OCI-M2 (cell line): ENCODE measurements around the gene SART1.

Source experiments
- DNase-seq: peaks from one replicate; lab custom pipeline; 2025; ENCODE audit not compliant: unreplicated experiment; lab: John Stamatoyannopoulos, UW

The SART1 gene

GRCh38 chr11:65961267-65962140, at the start of gene SART1:
Gene SART1, plus strand, starts transcription at chr11:65961734. Its CDS starts 47 bp downstream, at chr11:65961781.
- peak; percentile 68 for DNase-seq

DNA sequence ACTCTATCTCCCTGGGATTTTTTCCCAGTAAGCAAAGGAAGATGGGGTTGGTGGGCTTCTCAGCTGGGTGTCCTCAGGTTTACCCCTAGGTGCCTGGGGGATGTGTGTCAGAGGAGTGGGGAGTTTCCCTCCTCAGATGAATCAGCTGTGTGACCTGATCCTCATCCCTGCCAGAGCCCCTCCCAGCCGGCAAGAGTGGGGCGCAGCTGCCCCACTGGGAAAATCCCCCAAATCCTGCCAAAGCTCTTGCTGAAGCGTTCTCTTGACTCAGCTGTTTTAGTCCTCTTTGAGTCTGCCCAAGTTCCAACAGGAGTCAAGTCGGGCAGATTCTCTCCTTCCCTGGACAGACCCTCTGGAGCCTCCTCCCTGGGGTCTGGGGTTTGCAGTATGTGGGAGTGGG, 48.7 kb upstream of the SART1 start:
- no peak for DNase-seq

DNA sequence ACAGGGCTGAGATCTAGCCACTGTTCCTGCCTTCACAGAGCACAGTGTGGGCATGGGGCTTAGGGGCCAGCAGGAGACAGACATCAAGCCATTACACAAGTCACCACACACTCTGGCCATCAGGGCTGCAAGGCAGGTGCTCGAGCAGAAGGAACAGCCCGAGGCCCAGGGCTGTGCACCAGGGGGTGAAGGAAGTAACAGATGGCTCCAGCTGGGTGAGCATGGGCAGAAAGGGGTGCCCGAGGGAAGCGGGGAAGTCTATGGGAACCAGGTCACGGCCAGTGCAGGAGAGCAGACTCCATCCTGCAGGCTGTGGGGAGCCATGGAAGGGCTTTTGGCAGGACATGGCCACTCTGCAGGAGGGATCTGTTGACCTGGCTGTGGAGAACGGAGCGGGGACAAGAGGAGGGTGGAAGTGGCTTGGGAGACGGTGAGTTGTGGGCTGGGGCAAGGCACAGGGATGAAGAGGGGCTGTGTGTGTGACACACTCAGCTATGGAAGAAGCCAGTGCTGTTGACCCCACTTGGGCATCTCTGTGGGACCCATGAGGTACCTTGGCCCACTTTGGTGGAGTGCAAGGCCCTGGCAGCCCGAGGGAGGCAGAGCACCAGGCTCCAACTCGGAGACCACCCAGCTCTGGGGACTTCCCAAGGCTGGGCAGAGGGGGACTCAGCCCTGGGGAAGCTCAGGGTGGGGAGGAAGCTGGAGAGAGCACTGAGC, 46.3 kb upstream of the SART1 start:
- DNase-seq: no peak

GRCh38 chr11:65915821-65916251, 45.7 kb upstream of the SART1 start:
- DNase-seq: no peak

DNA sequence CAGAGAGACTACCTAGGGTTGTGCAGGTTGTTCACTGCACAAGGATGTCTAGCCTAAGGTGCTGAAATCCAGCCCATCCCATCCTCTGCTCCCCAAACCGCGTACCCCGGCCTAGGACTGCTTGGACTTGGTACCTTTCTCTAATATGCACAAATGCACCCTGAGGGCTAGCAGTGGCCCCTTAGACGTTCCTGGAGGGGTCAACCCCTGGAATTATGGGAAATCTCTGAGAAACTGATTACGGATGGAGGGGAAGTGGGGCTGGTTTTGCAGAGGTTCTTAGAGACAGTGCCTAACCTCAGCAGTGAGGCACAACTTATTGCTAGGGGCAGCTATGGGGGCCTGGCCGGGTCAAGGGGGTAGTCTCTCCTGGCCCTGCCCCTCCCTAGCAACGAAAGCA, 45.1 kb upstream of the SART1 start:
- DNase-seq: no peak

GRCh38 chr11:65917077-65917433, 44.5 kb upstream of the SART1 start:
- no peak for DNase-seq

- DNase-seq: no peak
These were observed 43.9 kb upstream of the SART1 start for GRCh38 chr11:65917434-65918210.

DNA sequence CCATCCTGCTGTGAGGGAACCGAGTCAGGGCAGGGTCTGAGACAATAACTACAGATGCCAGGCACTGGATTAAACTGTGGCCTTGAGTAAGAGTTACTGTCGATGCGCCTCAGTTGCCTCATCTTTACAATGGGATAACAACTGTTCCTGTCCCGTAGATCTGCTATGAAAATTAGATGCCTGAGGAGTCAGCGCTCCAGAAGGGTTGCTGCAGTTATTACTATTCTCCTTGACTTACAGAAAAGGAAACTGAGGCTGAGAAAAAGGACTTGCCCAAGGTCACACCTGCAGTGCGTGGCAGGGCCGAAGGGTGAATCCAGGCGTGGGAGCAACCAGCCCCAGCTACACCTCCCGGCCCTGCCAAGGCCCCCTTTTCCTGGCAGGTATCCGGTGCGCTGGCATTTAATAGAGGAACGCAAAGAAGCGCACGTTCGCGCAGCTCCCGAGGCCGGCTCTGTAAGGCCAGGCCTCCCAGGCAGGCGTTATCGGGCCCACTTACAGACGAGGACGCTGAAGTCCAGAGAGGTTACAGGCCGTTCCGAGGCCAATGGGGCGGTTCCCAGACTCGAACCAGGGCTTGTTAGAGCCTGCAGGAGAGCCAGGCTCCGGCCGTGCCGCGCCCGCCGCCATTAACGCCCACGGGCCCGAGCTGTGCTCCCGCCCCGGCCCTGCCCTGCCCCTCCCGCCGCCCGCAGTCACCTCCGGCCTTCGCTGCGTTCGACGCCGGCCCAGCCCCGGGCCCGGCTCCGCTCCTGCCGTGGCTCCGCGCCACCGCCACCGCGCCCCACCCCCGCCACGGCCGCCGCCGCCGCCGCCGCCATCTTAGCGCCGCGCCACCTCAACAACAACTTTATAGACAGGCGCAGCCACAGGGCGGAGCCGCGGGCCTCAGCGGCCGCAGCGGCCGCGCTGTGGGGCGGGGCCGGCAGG, 43.1 kb upstream of the SART1 start, which contains the start of gene C11orf68:
Gene C11orf68 (minus strand): TSS at position 852 of the 930 bp plus-strand sequence. CDS start 31 bp downstream, at position 821.
- DNase-seq: no peak

DNA sequence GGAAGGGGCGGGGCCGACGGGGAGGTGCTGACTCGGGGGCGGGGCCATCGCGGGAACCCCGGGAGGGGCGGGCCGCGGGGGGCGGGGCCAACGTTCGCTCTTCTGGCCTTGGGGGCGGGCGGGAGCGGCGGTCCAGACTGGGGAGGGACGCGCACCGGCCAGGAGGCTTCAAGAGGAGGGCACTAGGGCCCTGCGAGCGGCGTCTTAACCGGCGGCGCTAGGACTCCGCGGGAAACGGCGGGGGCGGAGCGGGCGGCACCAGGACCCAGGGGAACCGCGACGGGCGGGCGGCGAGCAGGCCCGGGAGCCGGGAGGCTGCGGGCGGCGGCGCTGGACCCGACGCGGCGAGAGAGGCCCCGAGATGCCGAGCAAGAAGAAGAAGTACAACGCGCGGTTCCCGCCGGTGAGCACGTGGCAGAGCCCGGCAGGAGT, 42.4 kb upstream of the SART1 start, which contains the start of gene DRAP1:
Gene DRAP1 (plus strand): TSS at position 286 of the 432 bp plus-strand sequence. CDS start 76 bp downstream, at position 362.
- DNase-seq: peak; percentile 68

DNA sequence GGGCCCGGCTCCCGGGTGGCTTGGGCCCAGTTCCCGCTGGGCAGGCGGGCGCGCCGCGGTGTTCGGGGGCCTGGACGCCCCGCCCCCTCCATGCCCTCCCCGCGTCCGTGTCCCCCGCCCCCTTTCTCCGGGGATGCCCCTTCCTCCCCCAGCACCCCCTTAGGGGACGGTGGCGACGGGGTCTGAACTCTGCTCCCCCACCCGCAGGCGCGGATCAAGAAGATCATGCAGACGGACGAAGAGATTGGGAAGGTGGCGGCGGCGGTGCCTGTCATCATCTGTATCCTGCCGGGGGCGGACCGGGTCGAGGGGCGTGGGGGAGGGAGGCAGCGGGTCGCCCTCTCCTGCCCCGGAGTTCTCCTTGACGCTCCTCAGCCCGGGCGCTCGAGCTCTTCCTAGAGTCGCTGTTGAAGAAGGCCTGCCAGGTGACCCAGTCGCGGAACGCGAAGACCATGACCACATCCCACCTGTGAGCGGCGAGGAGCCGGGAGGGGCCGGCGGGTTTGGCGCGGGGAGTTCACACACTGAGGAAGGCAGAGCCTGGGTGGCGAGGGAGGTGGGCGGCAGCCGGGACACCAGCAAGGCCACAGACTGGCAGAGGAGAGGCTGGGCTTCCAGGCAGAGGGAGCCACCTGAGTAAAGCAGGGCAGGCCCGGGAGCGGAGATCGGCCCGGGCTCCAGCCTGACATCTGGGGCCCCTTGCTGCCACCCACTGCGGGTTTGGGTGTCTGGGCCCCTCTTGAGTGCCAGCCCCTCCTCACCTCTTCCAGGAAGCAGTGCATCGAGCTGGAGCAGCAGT, 41.8 kb upstream of the SART1 start:
- DNase-seq: no peak

DNA sequence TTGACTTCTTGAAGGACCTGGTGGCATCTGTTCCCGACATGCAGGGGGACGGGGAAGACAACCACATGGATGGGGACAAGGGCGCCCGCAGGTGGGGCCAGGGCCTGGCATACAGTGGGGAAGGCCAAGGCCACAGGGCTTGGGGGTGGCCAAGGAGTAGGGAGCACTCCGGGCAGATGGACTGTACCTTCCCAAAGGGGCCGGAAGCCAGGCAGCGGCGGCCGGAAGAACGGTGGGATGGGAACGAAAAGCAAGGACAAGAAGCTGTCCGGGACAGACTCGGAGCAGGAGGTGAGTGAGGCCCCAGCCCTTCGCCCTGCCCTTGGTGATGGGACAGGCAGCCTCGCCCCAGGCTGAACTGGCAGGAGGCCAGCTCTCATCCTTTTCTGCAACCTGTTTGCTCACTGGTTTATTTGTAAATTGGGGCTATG, 41.1 kb upstream of the SART1 start:
- no peak for DNase-seq

GRCh38 chr11:65921033-65921555, 40.4 kb upstream of the SART1 start:
- DNase-seq: no peak

GRCh38 chr11:65921876-65922275, 39.7 kb upstream of the SART1 start:
- DNase-seq: no peak

- no peak for DNase-seq
These were observed 39.0 kb upstream of the SART1 start for GRCh38 chr11:65922565-65922964.

- DNase-seq: no peak
These were observed 36.1 kb upstream of the SART1 start for GRCh38 chr11:65925397-65925796.

DNA sequence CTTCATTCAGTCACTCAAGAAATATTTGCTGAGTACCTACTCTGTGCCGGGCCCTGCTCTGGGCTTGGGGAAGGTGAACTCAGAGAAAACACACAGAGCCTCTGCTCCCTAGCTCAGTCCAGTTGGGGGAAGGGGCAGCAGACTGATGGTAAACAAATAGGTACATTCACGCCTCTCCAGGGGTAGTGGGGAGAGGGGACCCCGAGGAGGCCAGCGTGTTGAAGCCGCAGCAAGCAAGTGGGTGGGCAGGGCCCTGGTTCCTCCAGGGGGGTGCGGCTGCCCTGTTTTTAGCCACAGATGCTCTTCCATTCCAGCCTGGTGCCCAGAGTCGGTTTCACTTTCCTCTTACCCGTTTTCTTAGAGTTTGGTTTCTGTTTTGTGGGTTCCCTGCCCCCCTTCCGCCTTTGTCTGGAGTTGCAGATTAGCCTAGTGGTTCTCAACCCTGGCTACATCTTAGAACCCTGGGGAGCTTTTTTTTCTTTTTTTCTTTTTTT, 33.6 kb upstream of the SART1 start:
- peak; percentile 33 for DNase-seq

- no peak for DNase-seq
These were observed 32.9 kb upstream of the SART1 start for GRCh38 chr11:65928667-65929066.

- DNase-seq: no peak
These were observed 29.6 kb upstream of the SART1 start for GRCh38 chr11:65931773-65932557.
